ENCODE measurements around the gene CNIH1. TPM values are rescaled to one million over a fixed set of nuclear protein-coding genes. Genes with fewer than 3 reads are reported as not detected.

CNIH1 gene
- total RNA-seq, 1 experiment from 2014 or later = 149 TPM

GRCh38 chr14:54440037-54440436, 1.1 kb downstream of the CNIH1 start:
- no peak for TF ChIP-seq EZH2phosphoT487 (IDR thresholded peaks at IDR 0.05; ENCODE audit: borderline replicate concordance)
- no peak for TF ChIP-seq TCF7L2 (IDR thresholded peaks at IDR 0.05; ENCODE audit: borderline replicate concordance, extremely low read depth, insufficient read depth, insufficient read length)
- no peak for TF ChIP-seq CTCF (IDR thresholded peaks at IDR 0.05 in 2 of 3, conservative IDR thresholded peaks at IDR 0.05 in 1 of 3; ENCODE audit: borderline replicate concordance in 1 of 3, insufficient read depth in 1 of 3, low read depth in 2 of 3, low read length in 2 of 3)
- TF ChIP-seq ELF1 (IDR thresholded peaks at IDR 0.05; ENCODE audit: borderline replicate concordance, low read depth) = no peak
- TF ChIP-seq EGR1 (IDR thresholded peaks at IDR 0.05; ENCODE audit: low read depth) = no peak
- TF ChIP-seq REST (IDR thresholded peaks at IDR 0.05; ENCODE audit: low read depth) = no peak
- TF ChIP-seq FOSL1 (IDR thresholded peaks at IDR 0.05; ENCODE audit: low read depth) = no peak
- no peak for TF ChIP-seq ATF3 (IDR thresholded peaks at IDR 0.05)
- TF ChIP-seq POLR2AphosphoS5 (IDR thresholded peaks at IDR 0.05; ENCODE audit: low read depth, low read length) = no peak
- no peak for TF ChIP-seq SIN3A (IDR thresholded peaks at IDR 0.05; ENCODE audit: low read depth)
- TF ChIP-seq EZH2 (IDR thresholded peaks at IDR 0.05) = no peak
- TF ChIP-seq ZBTB33 (IDR thresholded peaks at IDR 0.05; ENCODE audit: extremely low read depth, insufficient replicate concordance, low read length) = no peak
- TF ChIP-seq RAD21 (IDR thresholded peaks at IDR 0.05; ENCODE audit: low read depth) = no peak
- no peak for TF ChIP-seq CBX3 (IDR thresholded peaks at IDR 0.05; ENCODE audit: low read depth)
- TF ChIP-seq SP1 (IDR thresholded peaks at IDR 0.05; ENCODE audit: low read depth) = no peak
- TF ChIP-seq ZFX (IDR thresholded peaks at IDR 0.05) = no peak
- no peak for TF ChIP-seq JUND (IDR thresholded peaks at IDR 0.05)
- no peak for TF ChIP-seq SRF (IDR thresholded peaks at IDR 0.05; ENCODE audit: low read depth)
- TF ChIP-seq CEBPB (IDR thresholded peaks at IDR 0.05; ENCODE audit: low read depth) = no peak
- TF ChIP-seq YY1 (IDR thresholded peaks at IDR 0.05; ENCODE audit: extremely low read depth, insufficient replicate concordance, low read depth, low read length) = no peak
- H2AFZ ChIP-seq (ENCODE audit: low read depth, low read length, poor library complexity, severe bottlenecking) = no peak overlapping the region

More at GRCh38 chr14:54440037-54440436, 1.1 kb downstream of the CNIH1 start:
- H3K9me3 ChIP-seq (ENCODE audit: control insufficient read depth in 1 of 2, insufficient read depth in 1 of 2, low read depth in 1 of 2, low read length in 2 of 2) = no peaks in the 10 kb centered on the region
- H3K36me3 ChIP-seq (ENCODE audit: control insufficient read depth in 1 of 2, insufficient read depth in 2 of 2, low read length in 2 of 2) = no peaks in the 10 kb centered on the region
- ChIA-PET CTCF (no interaction called here), RAD21 (ENCODE audit: low non-redundant PET in 1 of 2, low total read pairs in 2 of 2, uncharacterized antibody in 2 of 2, unreplicated experiment in 2 of 2) (interaction anchor here in 1 of 2 experiments (0.6 kb wide), 1 partner anchor 19 kb away, joined by 4 read pairs; no protein-coding TSS in a partner anchor), POLR2A (no interaction called here)
- no peak for DNase-seq (ENCODE audit: low read depth, low spot score)
- no peaks in the 10 kb centered on the region for H3K27me3 ChIP-seq (ENCODE audit: insufficient read depth, low read length)
- H3K4me1 ChIP-seq (ENCODE audit: control insufficient read depth in 1 of 2, insufficient read depth in 2 of 2, low read length in 2 of 2) = peaks cover 10 to 31% of the 10 kb centered on the region in 2 experiments; a peak in 3 of 4 replicates
- H3K27ac ChIP-seq (ENCODE audit: low read depth, low read length) = peak overlapping the region; percentile 97; the same call in 1 of the 2 replicates
- intact Hi-C loops (cut with micrococcal nuclease) = loop anchor here (2.0 kb wide), 1 partner anchor 73 kb away; no protein-coding TSS in a partner anchor
- peak overlapping the region; percentile 91 for H3K9ac ChIP-seq (ENCODE audit: low read length)
- ATAC-seq = no peak
- TSS peak; percentile 55 for BruUV-seq (replicated peaks)
- H3K4me2 ChIP-seq (ENCODE audit: low read length) = peak overlapping the region; percentile 81
- peaks cover 58% of the 10 kb centered on the region for H3K79me2 ChIP-seq (ENCODE audit: insufficient read depth, low read length)
- H3K4me3 ChIP-seq (replicated peaks in 1 of 2; ENCODE audit: low read depth in 1 of 2, low read length in 2 of 2) = peak overlapping the region; percentile 71 to 72
- peaks cover 9% of the 10 kb centered on the region; the same call in 1 of the 2 replicates for H4K20me1 ChIP-seq (ENCODE audit: insufficient read depth)
- H3K9me2 ChIP-seq (ENCODE audit: insufficient read depth) = no peaks in the 10 kb centered on the region
